ENCODE measurements around the gene PDE4A. TPM values are rescaled to one million over a fixed set of nuclear protein-coding genes. Genes with fewer than 3 reads are reported as not detected.

PDE4A gene
- total RNA-seq, 1 donor, result 5.1 TPM

- Histone ChIP-seq H3K9me3 (ENCODE audit: low read depth, low read length) (no peaks in the 10 kb centered on the region), H3K4me2 (ENCODE audit: insufficient read depth, low read length) (no peak overlapping the region), H3K4me3 (ENCODE audit: insufficient read depth, low read length) (no peak overlapping the region), H2AFZ (ENCODE audit: low read length) (no peak overlapping the region), H3K79me2 (ENCODE audit: insufficient read depth, low read length) (no peaks in the 10 kb centered on the region), H4K20me1 (ENCODE audit: insufficient read depth, low read length) (no peaks in the 10 kb centered on the region), H3K27me3 (ENCODE audit: insufficient read depth, low read length) (no peaks in the 10 kb centered on the region), H3K4me1 (ENCODE audit: insufficient read depth, low read length) (no peaks in the 10 kb centered on the region), H3K36me3 (ENCODE audit: insufficient read depth, low read length) (no peaks in the 10 kb centered on the region), H3K27ac (ENCODE audit: low read depth, low read length) (no peak overlapping the region)
- no peak for DNase-seq (ENCODE audit: insufficient read length, low spot score, missing footprints)
- TF ChIP-seq CTCF (IDR thresholded peaks at IDR 0.05; ENCODE audit: extremely low read depth, low read depth, low read length), result no peak
These were observed 52.9 kb downstream of the PDE4A start for GRCh38 chr19:10473192-10473591.

GRCh38 chr19:10474962-10475451 is 54.7 kb downstream of the PDE4A start:
- H3K36me3 ChIP-seq (ENCODE audit: insufficient read depth, low read length), result no peaks in the 10 kb centered on the region
- H4K20me1 ChIP-seq (ENCODE audit: insufficient read depth, low read length), result no peaks in the 10 kb centered on the region
- H3K4me2 ChIP-seq (ENCODE audit: insufficient read depth, low read length), result no peak overlapping the region
- H3K9me3 ChIP-seq (ENCODE audit: low read depth, low read length), result no peaks in the 10 kb centered on the region
- peak; percentile 15 for DNase-seq (ENCODE audit: insufficient read length, low spot score, missing footprints)
- H3K27ac ChIP-seq (ENCODE audit: low read depth, low read length), result no peak overlapping the region
- peaks cover 12% of the 10 kb centered on the region for H3K4me1 ChIP-seq (ENCODE audit: insufficient read depth, low read length)
- H3K4me3 ChIP-seq (ENCODE audit: insufficient read depth, low read length), result no peak overlapping the region
- H2AFZ ChIP-seq (ENCODE audit: low read length), result no peak overlapping the region
- H3K27me3 ChIP-seq (ENCODE audit: insufficient read depth, low read length), result no peaks in the 10 kb centered on the region
- H3K79me2 ChIP-seq (ENCODE audit: insufficient read depth, low read length), result no peaks in the 10 kb centered on the region
- no peak for TF ChIP-seq CTCF (IDR thresholded peaks at IDR 0.05; ENCODE audit: extremely low read depth, low read depth, low read length)

GRCh38 chr19:10478476-10478875 is 58.1 kb downstream of the PDE4A start:
- Histone ChIP-seq H3K36me3 (ENCODE audit: insufficient read depth, low read length) (no peaks in the 10 kb centered on the region), H3K4me2 (ENCODE audit: insufficient read depth, low read length) (peak overlapping the region; percentile 60), H3K27me3 (ENCODE audit: insufficient read depth, low read length) (no peaks in the 10 kb centered on the region), H3K4me3 (ENCODE audit: insufficient read depth, low read length) (peak overlapping the region; percentile 43), H3K79me2 (ENCODE audit: insufficient read depth, low read length) (no peaks in the 10 kb centered on the region), H3K9me3 (ENCODE audit: low read depth, low read length) (no peaks in the 10 kb centered on the region), H3K27ac (ENCODE audit: low read depth, low read length) (no peak overlapping the region), H2AFZ (ENCODE audit: low read length) (no peak overlapping the region), H3K4me1 (ENCODE audit: insufficient read depth, low read length) (peaks cover 12% of the 10 kb centered on the region), H4K20me1 (ENCODE audit: insufficient read depth, low read length) (no peaks in the 10 kb centered on the region)
- TF ChIP-seq CTCF (IDR thresholded peaks at IDR 0.05; ENCODE audit: extremely low read depth, low read depth, low read length), result no peak
- DNase-seq (ENCODE audit: insufficient read length, low spot score, missing footprints), result peak; percentile 29

GRCh38 chr19:10478903-10479384 is 58.6 kb downstream of the PDE4A start:
- DNase-seq (ENCODE audit: insufficient read length, low spot score, missing footprints), result peak; percentile 95
- Histone ChIP-seq H3K27ac (ENCODE audit: low read depth, low read length) (peak overlapping the region; percentile 45), H3K9me3 (ENCODE audit: low read depth, low read length) (no peaks in the 10 kb centered on the region), H2AFZ (ENCODE audit: low read length) (peak overlapping the region; percentile 86), H3K36me3 (ENCODE audit: insufficient read depth, low read length) (no peaks in the 10 kb centered on the region), H3K4me2 (ENCODE audit: insufficient read depth, low read length) (peak overlapping the region; percentile 95), H3K4me3 (ENCODE audit: insufficient read depth, low read length) (peak overlapping the region; percentile 71), H3K4me1 (ENCODE audit: insufficient read depth, low read length) (peaks cover 12% of the 10 kb centered on the region), H4K20me1 (ENCODE audit: insufficient read depth, low read length) (no peaks in the 10 kb centered on the region), H3K79me2 (ENCODE audit: insufficient read depth, low read length) (no peaks in the 10 kb centered on the region), H3K27me3 (ENCODE audit: insufficient read depth, low read length) (no peaks in the 10 kb centered on the region)
- peak; percentile 43 for TF ChIP-seq CTCF (IDR thresholded peaks at IDR 0.05; ENCODE audit: extremely low read depth, low read depth, low read length)

Measured in osteoblast (primary cell).